ENCODE data around the gene ILDR2.

ILDR2 gene

GRCh38 chr1:166944186-166944967, 31.0 kb downstream of the ILDR2 start:
- no peak for DNase-seq
- Histone ChIP-seq H3K4me2 (ENCODE audit: low read depth, low read length) (no peak overlapping the region), H4K20me1 (ENCODE audit: insufficient read depth, low read length) (no peaks in the 10 kb centered on the region), H3K4me1 (ENCODE audit: low read length) (no peaks in the 10 kb centered on the region), H2AFZ (ENCODE audit: low read length) (no peak overlapping the region), H3K79me2 (ENCODE audit: low read length) (no peaks in the 10 kb centered on the region), H3F3A (ENCODE audit: insufficient read depth, low read length) (no peaks in the 10 kb centered on the region), H3K9me2 (replicated peaks; ENCODE audit: insufficient read depth, low read length) (no peaks in the 10 kb centered on the region), H3K27me3 (replicated peaks; ENCODE audit: insufficient read depth, low read length) (no peaks in the 10 kb centered on the region), H3K27ac (ENCODE audit: low read length) (no peak overlapping the region), H3K9ac (ENCODE audit: low read length) (no peak overlapping the region), H3K4me3 (ENCODE audit: low read length) (no peak overlapping the region), H3K9me3 (replicated peaks; ENCODE audit: insufficient read depth, low read length) (no peaks in the 10 kb centered on the region), H3K36me3 (replicated peaks; ENCODE audit: insufficient read depth, low read length) (no peaks in the 10 kb centered on the region)
- TF ChIP-seq EZH2phosphoT487 (IDR thresholded peaks at IDR 0.05; ENCODE audit: low read length): no peak
- no peak for TF ChIP-seq CTCF (IDR thresholded peaks at IDR 0.05; ENCODE audit: low read length)
- no peak for TF ChIP-seq EZH2 (optimal IDR thresholded peaks at IDR 0.05; ENCODE audit: low read depth, low read length)

- no peaks in the 10 kb centered on the region for H3K4me1 ChIP-seq (ENCODE audit: low read length)
- H3K4me2 ChIP-seq (ENCODE audit: low read depth, low read length): no peak overlapping the region
These were observed 35.5 kb downstream of the ILDR2 start for GRCh38 chr1:166939741-166940375.

GRCh38 chr1:166937962-166938361, 37.4 kb downstream of the ILDR2 start:
- no peaks in the 10 kb centered on the region for H3F3A ChIP-seq (ENCODE audit: insufficient read depth, low read length)
- H3K4me2 ChIP-seq (ENCODE audit: low read depth, low read length): no peak overlapping the region
- H4K20me1 ChIP-seq (ENCODE audit: insufficient read depth, low read length): no peaks in the 10 kb centered on the region
- no peak overlapping the region for H2AFZ ChIP-seq (ENCODE audit: low read length)
- H3K79me2 ChIP-seq (ENCODE audit: low read length): no peaks in the 10 kb centered on the region
- no peaks in the 10 kb centered on the region for H3K4me1 ChIP-seq (ENCODE audit: low read length)
- TF ChIP-seq EZH2 (optimal IDR thresholded peaks at IDR 0.05; ENCODE audit: low read depth, low read length) (no peak), CTCF (IDR thresholded peaks at IDR 0.05; ENCODE audit: low read length) (no peak), EZH2phosphoT487 (IDR thresholded peaks at IDR 0.05; ENCODE audit: low read length) (no peak)
- H3K36me3 ChIP-seq (replicated peaks; ENCODE audit: insufficient read depth, low read length): no peaks in the 10 kb centered on the region
- DNase-seq: no peak
- H3K9me3 ChIP-seq (replicated peaks; ENCODE audit: insufficient read depth, low read length): no peaks in the 10 kb centered on the region
- H3K27me3 ChIP-seq (replicated peaks; ENCODE audit: insufficient read depth, low read length): no peaks in the 10 kb centered on the region
- H3K4me3 ChIP-seq (ENCODE audit: low read length): no peak overlapping the region
- no peak overlapping the region for H3K27ac ChIP-seq (ENCODE audit: low read length)
- no peak overlapping the region for H3K9ac ChIP-seq (ENCODE audit: low read length)
- H3K9me2 ChIP-seq (replicated peaks; ENCODE audit: insufficient read depth, low read length): no peaks in the 10 kb centered on the region

More at GRCh38 chr1:166939741-166940375, 35.5 kb downstream of the ILDR2 start:
- Histone ChIP-seq H3K9me3 (replicated peaks; ENCODE audit: insufficient read depth, low read length) (no peaks in the 10 kb centered on the region), H3K4me3 (ENCODE audit: low read length) (no peak overlapping the region), H3K79me2 (ENCODE audit: low read length) (no peaks in the 10 kb centered on the region), H3K9me2 (replicated peaks; ENCODE audit: insufficient read depth, low read length) (no peaks in the 10 kb centered on the region), H4K20me1 (ENCODE audit: insufficient read depth, low read length) (no peaks in the 10 kb centered on the region), H3K27ac (ENCODE audit: low read length) (no peak overlapping the region), H3K27me3 (replicated peaks; ENCODE audit: insufficient read depth, low read length) (no peaks in the 10 kb centered on the region), H3K36me3 (replicated peaks; ENCODE audit: insufficient read depth, low read length) (no peaks in the 10 kb centered on the region), H3K9ac (ENCODE audit: low read length) (no peak overlapping the region), H2AFZ (ENCODE audit: low read length) (no peak overlapping the region), H3F3A (ENCODE audit: insufficient read depth, low read length) (no peaks in the 10 kb centered on the region)
- no peak for DNase-seq
- TF ChIP-seq EZH2 (optimal IDR thresholded peaks at IDR 0.05; ENCODE audit: low read depth, low read length): no peak
- TF ChIP-seq CTCF (IDR thresholded peaks at IDR 0.05; ENCODE audit: low read length): no peak
- TF ChIP-seq EZH2phosphoT487 (IDR thresholded peaks at IDR 0.05; ENCODE audit: low read length): no peak
